Central memory CD8-positive, alpha-beta T cell (primary cell): ENCODE results near the gene ZFAND6.

ENCODE experiments used
- ATAC-seq: fragments of 150-1000 bp; cut with Tn5 transposase; replicated peaks from 2 replicates; pipeline ENCODE4 v1.10.0; 2022; ENCODE audit warnings: mild to moderate bottlenecking, moderate FRiP score, moderate number of reproducible peaks; ENCODE audit not compliant: poor library complexity, severe bottlenecking; ENCODE audit errors: extremely low read depth
- DNase-seq, 2 donors: peaks; one replicate each; pipeline ENCODE4 v3.0.0; 2021; ENCODE audit warnings: low spot score in 2 of 2
- H3K27ac Mint-ChIP-seq: one replicate; pipeline ENCODE4 v1.8.0; 2022; ENCODE audit warnings: low read depth, mild to moderate bottlenecking, moderate library complexity, mixed read lengths
- H3K27me3 Mint-ChIP-seq: one replicate; pipeline ENCODE4 v1.8.0; 2022; ENCODE audit warnings: mixed read lengths
- H3K36me3 Mint-ChIP-seq: one replicate; pipeline ENCODE4 v1.8.0; 2022; ENCODE audit warnings: mild to moderate bottlenecking, moderate library complexity, mixed read lengths; ENCODE audit not compliant: insufficient read depth
- H3K4me1 Mint-ChIP-seq: one replicate; pipeline ENCODE4 v1.8.0; 2022; ENCODE audit warnings: mixed read lengths
- H3K4me3 Mint-ChIP-seq: one replicate; pipeline ENCODE4 v1.8.0; 2022; ENCODE audit warnings: mild to moderate bottlenecking, moderate library complexity, mixed read lengths
- H3K9me3 Mint-ChIP-seq: one replicate; pipeline ENCODE4 v1.8.0; 2022; ENCODE audit warnings: mixed read lengths

ZFAND6 gene

DNA sequence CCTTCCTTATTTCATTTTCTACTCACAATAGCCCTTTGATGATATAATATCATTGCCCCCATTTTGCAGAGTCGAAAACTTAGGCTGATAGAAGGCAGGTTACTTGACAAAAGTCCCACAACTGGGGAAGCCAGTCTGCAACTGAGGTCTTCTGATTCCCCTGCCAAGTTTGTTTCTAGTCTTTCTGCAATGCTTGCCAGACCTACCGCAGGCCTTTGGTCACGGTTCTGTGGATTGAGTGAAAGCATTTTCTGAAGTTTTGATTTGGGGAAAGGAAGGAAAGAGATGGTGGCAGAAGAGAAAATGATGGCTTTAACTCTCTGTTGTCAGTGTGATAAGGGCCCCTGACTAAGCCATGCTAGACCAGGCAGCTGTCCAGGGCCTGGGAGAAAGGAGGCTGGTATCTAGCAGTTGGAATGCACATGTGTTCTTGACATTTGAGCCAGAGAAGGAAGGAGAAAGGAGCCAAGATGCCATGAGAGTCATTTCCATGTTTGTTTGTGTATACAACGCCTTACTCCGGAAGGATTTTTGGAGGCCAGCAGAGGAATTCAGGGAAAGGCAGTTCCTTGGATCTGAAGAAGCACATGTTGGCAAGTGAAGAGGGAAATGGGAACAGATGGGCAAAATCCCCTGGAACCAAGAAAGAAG is 123.3 kb downstream of the ZFAND6 start:
- no peaks in the 10 kb centered on the region for H3K27me3 Mint-ChIP-seq
- ATAC-seq (no peak), DNase-seq (no peak)
- no peak overlapping the region for H3K4me3 Mint-ChIP-seq
- H3K36me3 Mint-ChIP-seq = peaks cover 2% of the 10 kb centered on the region
- no peak overlapping the region for H3K27ac Mint-ChIP-seq
- H3K9me3 Mint-ChIP-seq = no peaks in the 10 kb centered on the region
- H3K4me1 Mint-ChIP-seq = no peaks in the 10 kb centered on the region

DNA sequence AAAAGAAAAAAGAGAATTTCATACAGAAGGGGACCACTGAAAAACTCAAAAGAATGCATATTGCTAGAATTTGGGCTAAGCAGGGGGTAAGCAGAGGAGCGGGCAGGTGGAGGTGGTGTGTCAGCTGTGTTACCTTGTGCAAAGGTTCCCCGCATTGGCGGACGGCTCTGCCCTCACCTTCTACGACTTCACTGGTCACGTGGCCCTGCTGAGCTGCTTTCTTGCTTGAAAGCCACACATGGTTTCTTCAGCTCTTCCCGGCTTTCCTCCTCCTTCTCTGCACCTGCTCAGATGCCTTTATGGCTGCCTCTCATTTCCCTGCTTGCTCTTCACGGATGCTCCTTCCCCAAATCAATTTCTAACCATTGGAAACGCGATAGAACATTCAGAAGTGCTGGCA is 123.8 kb downstream of the ZFAND6 start:
- no peaks in the 10 kb centered on the region for H3K27me3 Mint-ChIP-seq
- H3K9me3 Mint-ChIP-seq = no peaks in the 10 kb centered on the region
- ATAC-seq (no peak), DNase-seq (no peak)
- H3K27ac Mint-ChIP-seq = no peak overlapping the region
- H3K4me3 Mint-ChIP-seq = no peak overlapping the region
- no peaks in the 10 kb centered on the region for H3K4me1 Mint-ChIP-seq
- peaks cover 2% of the 10 kb centered on the region for H3K36me3 Mint-ChIP-seq

DNA sequence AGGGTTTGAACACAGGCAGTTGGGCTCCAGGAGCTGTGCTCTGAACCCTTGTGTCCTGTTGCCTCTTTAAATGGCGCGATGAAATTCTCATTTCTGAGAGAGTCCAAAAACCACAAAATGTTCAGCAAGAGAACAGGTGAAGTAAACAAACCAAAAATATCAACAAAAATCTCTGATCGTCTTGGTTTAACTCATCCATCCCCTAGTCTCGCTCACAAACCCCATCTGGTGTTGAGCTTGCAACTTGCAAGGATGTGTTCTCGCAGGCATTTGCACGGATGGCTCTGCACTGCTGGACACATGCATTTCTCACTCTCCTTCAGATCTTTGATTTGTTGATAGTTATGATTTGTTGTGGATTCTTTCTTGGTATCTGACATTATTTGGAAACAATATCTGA is 124.4 kb downstream of the ZFAND6 start:
- ATAC-seq = no peak
- Mint-ChIP-seq H3K9me3 (no peaks in the 10 kb centered on the region), H3K4me1 (no peaks in the 10 kb centered on the region), H3K36me3 (peaks cover 2% of the 10 kb centered on the region), H3K27me3 (no peaks in the 10 kb centered on the region), H3K4me3 (no peak overlapping the region), H3K27ac (no peak overlapping the region)
- no peak for DNase-seq

DNA sequence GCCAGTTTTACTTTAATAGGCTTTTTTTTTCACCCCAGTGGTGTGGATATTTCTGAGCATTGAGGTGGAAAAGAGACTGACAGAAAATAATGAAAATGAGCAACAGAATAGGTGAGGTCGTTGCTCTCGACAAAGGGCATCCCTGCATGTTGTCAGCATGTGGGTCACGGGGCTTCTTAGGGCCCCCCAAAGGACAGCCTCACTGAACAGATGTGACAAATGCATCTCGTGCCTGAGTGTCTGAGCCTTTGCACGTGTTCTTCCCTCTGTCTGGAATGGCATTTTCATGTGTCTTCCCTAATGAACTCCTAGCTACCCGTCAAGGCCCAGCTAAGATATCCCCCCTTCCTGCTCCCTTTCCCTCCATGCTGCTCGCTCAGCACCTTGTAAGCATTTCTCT is 125.1 kb downstream of the ZFAND6 start:
- ATAC-seq (no peak), DNase-seq (no peak)
- Mint-ChIP-seq H3K4me3 (no peak overlapping the region), H3K4me1 (no peaks in the 10 kb centered on the region), H3K9me3 (no peaks in the 10 kb centered on the region), H3K27ac (no peak overlapping the region), H3K27me3 (no peaks in the 10 kb centered on the region), H3K36me3 (peaks cover 2% of the 10 kb centered on the region)

DNA sequence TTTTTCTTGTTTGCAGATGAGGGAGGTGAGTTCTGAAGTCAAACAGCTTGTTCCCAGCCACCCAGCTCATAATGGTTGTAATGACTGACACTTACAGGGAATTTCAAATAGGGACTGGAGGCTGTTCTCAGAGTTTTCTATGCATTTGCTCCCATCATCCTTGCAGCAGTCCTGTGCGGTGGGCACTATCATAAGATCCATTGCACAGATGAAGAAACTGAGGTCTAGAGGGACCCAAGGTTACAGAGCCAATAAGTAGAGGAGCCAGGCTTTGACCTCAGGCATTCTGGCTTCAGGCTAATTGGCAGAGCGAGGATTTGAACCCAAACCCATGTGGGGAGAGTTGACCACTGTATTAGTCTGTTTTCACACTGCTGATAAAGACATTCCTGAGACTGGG is 125.7 kb downstream of the ZFAND6 start:
- Mint-ChIP-seq H3K4me3 (no peak overlapping the region), H3K9me3 (no peaks in the 10 kb centered on the region), H3K27ac (no peak overlapping the region), H3K4me1 (no peaks in the 10 kb centered on the region), H3K27me3 (no peaks in the 10 kb centered on the region), H3K36me3 (peaks cover 2% of the 10 kb centered on the region)
- DNase-seq (no peak), ATAC-seq (no peak)

DNA sequence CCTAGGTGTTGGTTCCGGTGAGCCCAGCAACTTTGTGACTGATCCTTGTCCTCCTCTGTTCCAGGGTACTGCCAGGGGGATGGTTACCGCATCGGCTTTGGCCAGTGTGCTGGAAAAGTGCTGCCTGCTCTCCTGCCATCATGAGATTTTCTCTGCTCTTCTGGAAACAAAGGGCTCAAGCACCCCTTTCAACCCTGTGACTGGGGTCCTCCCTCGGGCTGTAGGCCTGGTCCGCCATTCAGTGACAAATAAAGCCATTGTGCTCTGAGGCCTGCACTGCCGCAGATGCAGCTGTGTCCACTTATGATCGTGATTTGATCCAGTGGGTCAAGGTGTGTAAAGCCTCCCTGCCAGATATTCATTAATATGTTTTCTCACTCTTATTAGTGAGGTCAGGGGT is 126.6 kb downstream of the ZFAND6 start:
- Mint-ChIP-seq H3K4me3 (no peak overlapping the region), H3K27ac (no peak overlapping the region), H3K4me1 (no peaks in the 10 kb centered on the region), H3K27me3 (no peaks in the 10 kb centered on the region), H3K9me3 (no peaks in the 10 kb centered on the region), H3K36me3 (peaks cover 2% of the 10 kb centered on the region)
- DNase-seq (no peak), ATAC-seq (no peak)

DNA sequence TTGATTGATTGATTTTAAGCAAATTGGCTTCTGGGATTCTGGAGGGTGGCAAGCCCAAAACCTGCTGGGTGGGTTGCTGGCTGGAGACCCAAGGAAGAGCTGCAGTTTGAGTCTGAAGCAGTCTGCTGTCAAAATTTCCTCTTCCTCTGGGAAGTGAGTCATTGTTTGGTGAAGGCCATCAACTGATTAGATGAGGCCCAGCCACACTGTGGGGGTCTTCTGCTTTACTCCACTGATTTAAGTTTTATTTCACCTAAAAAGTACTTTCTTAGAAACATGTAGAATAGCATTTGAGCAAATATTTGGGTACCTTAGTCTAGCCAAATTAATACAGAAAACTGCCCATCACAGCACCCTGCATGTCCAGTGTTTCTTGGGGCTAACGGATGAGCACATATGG is 127.1 kb downstream of the ZFAND6 start:
- Mint-ChIP-seq H3K36me3 (peaks cover 2% of the 10 kb centered on the region), H3K4me3 (no peak overlapping the region), H3K27ac (no peak overlapping the region), H3K9me3 (no peaks in the 10 kb centered on the region), H3K4me1 (no peaks in the 10 kb centered on the region), H3K27me3 (no peaks in the 10 kb centered on the region)
- ATAC-seq (no peak), DNase-seq (no peak)
